ENCODE measurements around the gene SMS. TPM values are rescaled to one million over a fixed set of nuclear protein-coding genes. Genes with fewer than 3 reads are reported as not detected.

SMS gene
- total RNA-seq, 1 experiment from 2014 or later = 173 TPM

- Mint-ChIP-seq H3K9me3 (no peaks in the 10 kb centered on the region), H3K4me3 (no peak overlapping the region), H3K27ac (no peak overlapping the region), H3K36me3 (peaks cover 61% of the 10 kb centered on the region), H3K4me1 (peaks cover 3% of the 10 kb centered on the region; the same call in 1 of the 2 replicates), H3K27me3 (ENCODE audit: low read depth) (no peaks in the 10 kb centered on the region)
- POLR2A ChIA-PET = no interaction called here
- DNase-seq (ENCODE audit: low spot score) = no peak
- CTCF ChIA-PET = interaction anchor here (1.9 kb wide), 1 partner anchor 10 kb away, joined by 9 read pairs; no protein-coding TSS in a partner anchor
- ATAC-seq = no peak
- TF ChIP-seq TEAD4 (CRISPR knock-in tag; IDR thresholded peaks at IDR 0.05) (no peak), E2F4 (CRISPR knock-in tag; IDR thresholded peaks at IDR 0.05; ENCODE audit: borderline replicate concordance, low read depth) (no peak), FOXP4 (CRISPR knock-in tag; IDR thresholded peaks at IDR 0.05) (no peak), ZNF121 (CRISPR knock-in tag; IDR thresholded peaks at IDR 0.05) (no peak), GRHL2 (CRISPR knock-in tag; IDR thresholded peaks at IDR 0.05; ENCODE audit: insufficient replicate concordance, severe bottlenecking) (no peak), NFYB (CRISPR knock-in tag; conservative IDR thresholded peaks at IDR 0.05; ENCODE audit: low read depth) (no peak), FOXK1 (CRISPR knock-in tag; IDR thresholded peaks at IDR 0.05) (no peak), NR1H2 (CRISPR knock-in tag; IDR thresholded peaks at IDR 0.05) (no peak), GABPB1 (CRISPR knock-in tag; IDR thresholded peaks at IDR 0.05) (no peak), HMGA2 (CRISPR knock-in tag; IDR thresholded peaks at IDR 0.05) (no peak), SMAD3 (CRISPR knock-in tag; IDR thresholded peaks at IDR 0.05; ENCODE audit: borderline replicate concordance) (no peak), USF1 (CRISPR knock-in tag; IDR thresholded peaks at IDR 0.05) (no peak), ARID4B (CRISPR knock-in tag; IDR thresholded peaks at IDR 0.05; ENCODE audit: borderline replicate concordance) (no peak), PRDM15 (CRISPR knock-in tag; IDR thresholded peaks at IDR 0.05) (no peak)
- TF ChIP-seq, protein P1, sequence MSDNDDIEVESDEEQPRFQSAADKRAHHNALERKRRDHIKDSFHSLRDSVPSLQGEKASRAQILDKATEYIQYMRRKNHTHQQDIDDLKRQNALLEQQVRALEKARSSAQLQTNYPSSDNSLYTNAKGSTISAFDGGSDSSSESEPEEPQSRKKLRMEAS (CRISPR knock-in tag; IDR thresholded peaks at IDR 0.05) = no peak
- TF ChIP-seq, protein P2, sequence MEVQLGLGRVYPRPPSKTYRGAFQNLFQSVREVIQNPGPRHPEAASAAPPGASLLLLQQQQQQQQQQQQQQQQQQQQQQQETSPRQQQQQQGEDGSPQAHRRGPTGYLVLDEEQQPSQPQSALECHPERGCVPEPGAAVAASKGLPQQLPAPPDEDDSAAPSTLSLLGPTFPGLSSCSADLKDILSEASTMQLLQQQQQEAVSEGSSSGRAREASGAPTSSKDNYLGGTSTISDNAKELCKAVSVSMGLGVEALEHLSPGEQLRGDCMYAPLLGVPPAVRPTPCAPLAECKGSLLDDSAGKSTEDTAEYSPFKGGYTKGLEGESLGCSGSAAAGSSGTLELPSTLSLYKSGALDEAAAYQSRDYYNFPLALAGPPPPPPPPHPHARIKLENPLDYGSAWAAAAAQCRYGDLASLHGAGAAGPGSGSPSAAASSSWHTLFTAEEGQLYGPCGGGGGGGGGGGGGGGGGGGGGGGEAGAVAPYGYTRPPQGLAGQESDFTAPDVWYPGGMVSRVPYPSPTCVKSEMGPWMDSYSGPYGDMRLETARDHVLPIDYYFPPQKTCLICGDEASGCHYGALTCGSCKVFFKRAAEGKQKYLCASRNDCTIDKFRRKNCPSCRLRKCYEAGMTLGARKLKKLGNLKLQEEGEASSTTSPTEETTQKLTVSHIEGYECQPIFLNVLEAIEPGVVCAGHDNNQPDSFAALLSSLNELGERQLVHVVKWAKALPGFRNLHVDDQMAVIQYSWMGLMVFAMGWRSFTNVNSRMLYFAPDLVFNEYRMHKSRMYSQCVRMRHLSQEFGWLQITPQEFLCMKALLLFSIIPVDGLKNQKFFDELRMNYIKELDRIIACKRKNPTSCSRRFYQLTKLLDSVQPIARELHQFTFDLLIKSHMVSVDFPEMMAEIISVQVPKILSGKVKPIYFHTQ (CRISPR knock-in tag; IDR thresholded peaks at IDR 0.05) = no peak
- TF ChIP-seq, protein P3, sequence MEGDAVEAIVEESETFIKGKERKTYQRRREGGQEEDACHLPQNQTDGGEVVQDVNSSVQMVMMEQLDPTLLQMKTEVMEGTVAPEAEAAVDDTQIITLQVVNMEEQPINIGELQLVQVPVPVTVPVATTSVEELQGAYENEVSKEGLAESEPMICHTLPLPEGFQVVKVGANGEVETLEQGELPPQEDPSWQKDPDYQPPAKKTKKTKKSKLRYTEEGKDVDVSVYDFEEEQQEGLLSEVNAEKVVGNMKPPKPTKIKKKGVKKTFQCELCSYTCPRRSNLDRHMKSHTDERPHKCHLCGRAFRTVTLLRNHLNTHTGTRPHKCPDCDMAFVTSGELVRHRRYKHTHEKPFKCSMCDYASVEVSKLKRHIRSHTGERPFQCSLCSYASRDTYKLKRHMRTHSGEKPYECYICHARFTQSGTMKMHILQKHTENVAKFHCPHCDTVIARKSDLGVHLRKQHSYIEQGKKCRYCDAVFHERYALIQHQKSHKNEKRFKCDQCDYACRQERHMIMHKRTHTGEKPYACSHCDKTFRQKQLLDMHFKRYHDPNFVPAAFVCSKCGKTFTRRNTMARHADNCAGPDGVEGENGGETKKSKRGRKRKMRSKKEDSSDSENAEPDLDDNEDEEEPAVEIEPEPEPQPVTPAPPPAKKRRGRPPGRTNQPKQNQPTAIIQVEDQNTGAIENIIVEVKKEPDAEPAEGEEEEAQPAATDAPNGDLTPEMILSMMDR (IDR thresholded peaks at IDR 0.05) = no peak
- TF ChIP-seq, protein P4, sequence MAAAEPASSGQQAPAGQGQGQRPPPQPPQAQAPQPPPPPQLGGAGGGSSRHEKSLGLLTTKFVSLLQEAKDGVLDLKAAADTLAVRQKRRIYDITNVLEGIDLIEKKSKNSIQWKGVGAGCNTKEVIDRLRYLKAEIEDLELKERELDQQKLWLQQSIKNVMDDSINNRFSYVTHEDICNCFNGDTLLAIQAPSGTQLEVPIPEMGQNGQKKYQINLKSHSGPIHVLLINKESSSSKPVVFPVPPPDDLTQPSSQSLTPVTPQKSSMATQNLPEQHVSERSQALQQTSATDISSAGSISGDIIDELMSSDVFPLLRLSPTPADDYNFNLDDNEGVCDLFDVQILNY (CRISPR knock-in tag; IDR thresholded peaks at IDR 0.05) = no peak
Measured at GRCh38 chrX:21975242-21975641, 34.7 kb downstream of the SMS start.

Measured in WTC11 (cell line).